ENCODE data around the gene ENSA. TPM values are rescaled to one million over a fixed set of nuclear protein-coding genes. Genes with fewer than 3 reads are reported as not detected.

Gene ENSA, protein sequence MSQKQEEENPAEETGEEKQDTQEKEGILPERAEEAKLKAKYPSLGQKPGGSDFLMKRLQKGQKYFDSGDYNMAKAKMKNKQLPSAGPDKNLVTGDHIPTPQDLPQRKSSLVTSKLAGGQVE
- 129 TPM for total RNA-seq
- long read RNA-seq, transcript ENSA-208 (4 exons, 2,085 nt) = minor isoform, 7 of 212 reads
- long read RNA-seq, transcript ENSA-201 (3 exons, 2,818 nt) = major isoform, 186 of 212 reads
- long read RNA-seq, partial matches to known transcripts = 2 of 212 reads
- long read RNA-seq, other reads (novel, unspliced or antisense) = 11 of 212 reads

DNA sequence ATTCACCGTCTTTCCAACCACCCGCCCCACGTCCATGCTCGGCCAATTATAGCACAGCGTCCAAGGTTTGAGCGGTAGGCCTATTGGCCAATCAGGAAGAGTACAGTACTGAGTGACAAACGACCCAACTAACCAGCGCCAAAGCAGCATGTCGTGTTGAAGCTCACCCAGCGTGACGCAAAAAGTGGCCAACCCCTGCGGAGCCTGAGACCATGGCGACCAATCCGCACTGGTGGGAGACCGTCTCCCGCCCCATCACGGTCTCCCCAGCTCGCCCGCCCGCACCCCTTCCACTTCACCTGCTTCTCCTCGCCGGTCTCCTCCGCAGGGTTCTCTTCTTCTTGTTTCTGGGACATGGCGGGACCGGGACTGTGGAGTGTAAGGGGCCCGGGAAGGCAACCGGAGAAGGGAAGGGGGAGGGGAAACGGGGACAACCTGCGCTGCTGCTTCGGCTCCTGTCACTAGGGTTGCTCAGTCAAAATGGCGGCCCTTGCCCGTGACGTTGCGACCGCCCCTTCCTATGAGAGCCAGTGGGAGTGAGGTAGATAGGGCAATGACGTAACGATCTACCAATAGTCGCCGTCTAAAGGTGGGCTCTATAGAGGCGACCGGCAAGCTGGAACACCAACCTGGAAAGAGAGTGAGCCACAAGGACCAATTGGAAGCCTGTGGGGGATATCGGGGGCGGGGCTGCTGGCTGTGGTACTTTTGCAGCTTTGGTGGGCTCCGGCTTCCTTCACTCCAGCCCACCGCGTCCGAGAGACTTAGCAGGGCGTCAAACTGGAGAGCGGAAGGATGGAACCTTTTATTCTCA lies at the start of gene ENSA:
ENSA (minus strand) TSS at position 498 of the 814 bp plus-strand sequence; CDS start at position 356, 142 bp downstream.
- peak; percentile 97 for DNase-seq

DNA sequence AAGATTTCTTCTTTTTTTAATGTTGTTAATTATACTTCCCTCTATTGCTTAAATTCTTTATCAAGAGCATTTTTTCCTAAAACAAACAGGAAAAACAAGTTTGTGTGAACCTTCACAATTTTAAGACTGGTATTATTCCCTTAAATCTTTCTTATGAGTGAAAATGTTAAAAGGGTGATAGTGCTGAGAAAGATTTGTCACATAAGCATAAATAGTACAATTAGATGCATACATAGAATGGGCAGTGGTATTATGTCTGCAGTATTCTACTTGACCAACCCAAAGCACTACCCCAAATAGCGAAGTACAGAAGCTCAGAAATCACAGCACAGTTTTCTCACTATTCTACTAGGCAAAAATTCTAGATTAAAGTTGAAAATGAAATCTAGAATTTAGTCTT lies 49.6 kb upstream of the ENSA start:
- Histone ChIP-seq H3K9me3 (replicated peaks) (no peaks in the 10 kb centered on the region), H3K27me3 (ENCODE audit: low read depth) (no peaks in the 10 kb centered on the region), H3K27ac (replicated peaks) (no peak overlapping the region), H3K4me1 (no peaks in the 10 kb centered on the region), H3K4me3 (no peak overlapping the region), H3K36me3 (peaks cover 27% of the 10 kb centered on the region)
- intact Hi-C loops (cut with micrococcal nuclease) = no loop called here
- no peak for DNase-seq
- TF ChIP-seq, protein P1, sequence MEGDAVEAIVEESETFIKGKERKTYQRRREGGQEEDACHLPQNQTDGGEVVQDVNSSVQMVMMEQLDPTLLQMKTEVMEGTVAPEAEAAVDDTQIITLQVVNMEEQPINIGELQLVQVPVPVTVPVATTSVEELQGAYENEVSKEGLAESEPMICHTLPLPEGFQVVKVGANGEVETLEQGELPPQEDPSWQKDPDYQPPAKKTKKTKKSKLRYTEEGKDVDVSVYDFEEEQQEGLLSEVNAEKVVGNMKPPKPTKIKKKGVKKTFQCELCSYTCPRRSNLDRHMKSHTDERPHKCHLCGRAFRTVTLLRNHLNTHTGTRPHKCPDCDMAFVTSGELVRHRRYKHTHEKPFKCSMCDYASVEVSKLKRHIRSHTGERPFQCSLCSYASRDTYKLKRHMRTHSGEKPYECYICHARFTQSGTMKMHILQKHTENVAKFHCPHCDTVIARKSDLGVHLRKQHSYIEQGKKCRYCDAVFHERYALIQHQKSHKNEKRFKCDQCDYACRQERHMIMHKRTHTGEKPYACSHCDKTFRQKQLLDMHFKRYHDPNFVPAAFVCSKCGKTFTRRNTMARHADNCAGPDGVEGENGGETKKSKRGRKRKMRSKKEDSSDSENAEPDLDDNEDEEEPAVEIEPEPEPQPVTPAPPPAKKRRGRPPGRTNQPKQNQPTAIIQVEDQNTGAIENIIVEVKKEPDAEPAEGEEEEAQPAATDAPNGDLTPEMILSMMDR (IDR thresholded peaks at IDR 0.05; ENCODE audit: borderline replicate concordance) = no peak

More for the DNA sequence above, at the start of gene ENSA:
- intact Hi-C loops (cut with micrococcal nuclease) = no loop called here
- TF ChIP-seq, protein P1 (IDR thresholded peaks at IDR 0.05; ENCODE audit: borderline replicate concordance) = no peak
- Histone ChIP-seq H3K27me3 (ENCODE audit: low read depth) (no peaks in the 10 kb centered on the region), H3K9me3 (replicated peaks) (no peaks in the 10 kb centered on the region), H3K27ac (replicated peaks) (peak within 1 kb of the TSS; percentile 98), H3K4me3 (peak within 1 kb of the TSS; percentile 79), H3K36me3 (peaks cover 34% of the 10 kb centered on the region), H3K4me1 (peaks cover 52% of the 10 kb centered on the region)

DNA sequence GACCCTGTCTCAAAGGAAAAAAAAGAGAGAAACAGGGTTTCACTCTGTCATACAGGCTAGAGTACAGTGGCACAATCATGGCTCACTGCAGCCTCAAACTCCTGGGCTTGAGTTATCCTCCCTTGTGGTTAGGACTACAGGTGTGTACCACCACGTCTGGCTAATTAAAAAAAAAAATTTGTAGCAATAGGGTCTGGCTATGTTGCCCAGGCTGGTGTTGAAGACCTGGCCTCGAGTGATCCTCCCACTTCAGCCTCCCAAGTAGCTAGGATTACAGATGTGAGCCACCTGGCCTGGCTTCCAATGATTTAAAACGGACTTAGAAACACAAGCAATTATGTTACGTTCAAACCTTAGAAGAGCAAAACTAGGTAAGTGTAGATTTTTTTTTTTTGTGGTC lies 45.5 kb upstream of the ENSA start:
- Histone ChIP-seq H3K9me3 (replicated peaks) (no peaks in the 10 kb centered on the region), H3K36me3 (peaks cover 17% of the 10 kb centered on the region), H3K4me3 (no peak overlapping the region), H3K27me3 (ENCODE audit: low read depth) (no peaks in the 10 kb centered on the region), H3K27ac (replicated peaks) (no peak overlapping the region), H3K4me1 (no peaks in the 10 kb centered on the region)
- no peak for DNase-seq
- intact Hi-C loops (cut with micrococcal nuclease) = no loop called here
- TF ChIP-seq, protein P1 (IDR thresholded peaks at IDR 0.05; ENCODE audit: borderline replicate concordance) = no peak

DNA sequence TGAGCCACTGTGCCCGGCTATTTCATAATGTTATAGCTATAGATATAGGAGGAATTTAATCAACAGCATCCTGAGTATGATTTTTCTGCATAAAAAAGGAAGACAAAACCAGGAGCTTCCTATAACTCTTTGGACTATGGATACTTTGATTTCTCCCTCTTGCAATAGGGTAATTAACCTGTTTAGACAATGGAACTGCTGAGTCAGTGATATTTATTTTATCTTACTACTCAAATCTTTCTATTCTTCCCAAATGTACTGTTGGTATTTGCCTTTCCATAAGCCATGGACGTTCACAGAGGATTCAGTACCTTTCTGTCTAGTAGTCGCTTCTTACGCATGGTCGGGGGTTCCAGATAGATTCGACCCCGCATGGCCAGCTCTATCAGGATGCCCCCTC lies 33.9 kb upstream of the ENSA start:
- Histone ChIP-seq H3K36me3 (peaks cover 47% of the 10 kb centered on the region), H3K4me3 (no peak overlapping the region), H3K4me1 (no peaks in the 10 kb centered on the region), H3K9me3 (replicated peaks) (no peaks in the 10 kb centered on the region), H3K27me3 (ENCODE audit: low read depth) (no peaks in the 10 kb centered on the region), H3K27ac (replicated peaks) (no peak overlapping the region)
- no peak for DNase-seq
- intact Hi-C loops (cut with micrococcal nuclease) = no loop called here
- TF ChIP-seq, protein P1 (IDR thresholded peaks at IDR 0.05; ENCODE audit: borderline replicate concordance) = no peak

DNA sequence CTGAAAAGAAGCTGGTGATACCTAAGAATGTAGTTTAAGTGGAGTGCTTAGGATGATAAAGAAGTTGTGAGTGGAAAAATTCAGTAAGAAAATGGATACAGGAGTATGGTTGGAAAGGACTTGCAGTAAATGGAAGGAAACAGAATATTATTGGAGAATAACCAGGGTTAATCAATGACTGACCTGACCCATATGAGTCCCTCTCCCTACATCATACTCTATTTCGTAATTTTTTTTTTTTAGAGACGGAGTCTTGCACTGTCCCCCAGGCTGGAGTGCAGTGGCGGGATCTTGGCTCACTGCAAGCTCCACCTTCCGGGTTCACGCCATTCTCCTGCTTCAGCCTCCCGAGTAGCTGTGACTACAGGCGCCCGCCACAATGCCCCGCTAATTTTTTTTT lies 33.4 kb upstream of the ENSA start:
- DNase-seq = no peak
- Histone ChIP-seq H3K36me3 (peaks cover 51% of the 10 kb centered on the region), H3K27me3 (ENCODE audit: low read depth) (no peaks in the 10 kb centered on the region), H3K27ac (replicated peaks) (no peak overlapping the region), H3K4me1 (no peaks in the 10 kb centered on the region), H3K9me3 (replicated peaks) (no peaks in the 10 kb centered on the region), H3K4me3 (no peak overlapping the region)
- intact Hi-C loops (cut with micrococcal nuclease) = no loop called here
- TF ChIP-seq, protein P1 (IDR thresholded peaks at IDR 0.05; ENCODE audit: borderline replicate concordance) = no peak

Data from left ventricle myocardium inferior (tissue), 1 donor.